HG03378 (cell line): ENCODE measurements around the gene TLR9.

Experiments
- ATAC-seq: cut with Tn5 transposase; IDR thresholded peaks from one replicate; pipeline ENCODE4 v1.9.1; 2021; ENCODE audit warnings: mild to moderate bottlenecking, moderate library complexity; ENCODE audit not compliant: unreplicated experiment

The TLR9 gene

DNA sequence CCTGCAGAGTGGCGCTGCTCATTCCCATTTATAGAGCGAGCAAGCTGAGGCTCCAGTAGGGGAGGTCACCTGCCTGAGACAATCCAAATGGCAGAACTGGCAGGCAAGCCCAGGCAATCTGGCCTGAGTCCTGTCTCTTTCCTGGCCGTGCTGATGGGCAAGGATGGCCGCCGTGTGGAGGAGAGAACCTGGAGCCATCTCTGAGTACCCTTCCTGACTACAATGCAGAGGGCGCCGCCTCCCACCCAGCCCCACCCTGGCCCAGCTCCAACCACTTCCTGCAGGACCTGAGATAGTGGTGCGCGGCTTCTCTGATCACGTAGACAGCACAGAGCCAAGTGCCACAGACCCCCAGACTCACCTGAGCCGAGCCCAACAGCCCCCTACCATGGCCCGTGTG lies 7.0 kb downstream of the TLR9 start:
- no peak for ATAC-seq

DNA sequence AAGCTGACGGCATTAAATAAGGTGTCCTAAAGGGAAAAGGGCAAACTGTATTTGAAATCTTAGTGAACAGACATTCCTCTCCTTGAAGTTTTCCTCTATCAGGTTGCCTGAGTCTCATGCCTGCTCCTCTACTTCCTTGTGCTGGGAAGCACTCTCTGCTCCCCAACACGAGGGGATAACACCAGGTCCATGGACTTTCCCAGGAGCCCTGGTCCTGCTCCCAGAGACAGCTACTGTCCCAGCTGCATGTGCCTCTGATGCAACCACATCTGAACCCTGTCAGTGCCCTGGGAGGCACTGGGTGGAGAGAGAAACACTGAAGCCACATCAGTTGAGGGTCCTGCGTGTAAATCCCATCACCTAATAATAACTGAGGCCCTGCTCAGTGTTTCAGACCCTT lies 7.4 kb downstream of the TLR9 start:
- no peak for ATAC-seq

DNA sequence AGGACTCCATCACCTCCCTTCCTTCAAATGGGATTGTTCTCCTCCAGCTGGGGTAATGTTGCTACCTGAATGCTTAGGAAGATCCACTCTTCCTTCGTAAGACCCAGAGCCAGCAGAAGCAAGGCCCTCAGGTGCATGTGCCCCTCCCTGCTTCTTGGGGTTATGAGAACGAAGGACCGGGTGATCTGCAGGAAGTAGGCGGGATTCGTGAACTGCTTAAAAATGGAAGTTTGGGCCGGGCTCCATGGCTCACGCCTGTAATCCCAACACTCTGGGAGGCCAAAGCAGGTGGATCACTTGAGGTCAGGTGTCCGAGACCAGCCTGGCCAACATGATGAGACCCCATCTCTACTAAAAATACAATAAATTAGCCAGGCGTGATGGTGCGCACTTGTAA lies 8.0 kb downstream of the TLR9 start:
- ATAC-seq, result no peak

GRCh38 chr3:52216585-52217408 lies 8.6 kb downstream of the TLR9 start:
- no peak for ATAC-seq

DNA sequence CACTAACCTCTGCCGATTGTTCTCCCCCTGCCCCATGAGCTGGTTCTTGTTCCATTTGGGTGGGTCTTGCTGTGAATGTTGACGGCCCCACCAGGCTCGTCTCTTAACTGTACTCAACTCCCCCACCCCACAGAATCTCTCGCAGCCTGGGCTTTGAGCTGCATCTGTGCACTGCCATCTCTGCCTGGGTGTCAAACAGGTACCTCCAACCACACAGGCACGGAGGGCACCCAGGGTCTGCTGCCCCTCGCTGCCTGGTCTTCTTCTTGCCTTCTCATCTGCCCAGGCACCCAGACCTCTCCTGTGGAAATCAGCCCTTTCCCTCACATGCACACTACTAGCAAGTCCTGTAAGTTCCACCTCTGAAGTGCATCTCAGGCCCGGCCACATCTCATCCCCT lies 10.1 kb downstream of the TLR9 start:
- ATAC-seq, result no peak

DNA sequence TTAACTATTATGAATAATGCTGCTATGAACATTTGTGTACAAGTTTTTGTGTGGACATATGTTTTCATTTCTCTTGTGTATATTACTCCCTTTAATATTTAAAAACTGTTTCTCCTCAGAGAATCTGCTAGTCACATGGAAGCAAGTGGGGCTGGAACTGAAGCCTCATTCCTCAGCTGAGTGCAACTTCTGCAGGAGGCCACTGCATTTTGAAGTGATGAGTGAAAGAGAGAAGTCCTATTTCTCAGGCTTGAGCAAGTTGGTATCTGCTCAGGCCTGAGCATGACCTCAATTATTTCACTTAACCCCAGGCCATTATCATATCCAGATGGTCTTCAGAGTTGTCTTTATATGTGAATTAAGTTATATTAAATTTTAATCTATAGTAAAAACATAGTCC lies 11.5 kb downstream of the TLR9 start:
- ATAC-seq, result no peak

DNA sequence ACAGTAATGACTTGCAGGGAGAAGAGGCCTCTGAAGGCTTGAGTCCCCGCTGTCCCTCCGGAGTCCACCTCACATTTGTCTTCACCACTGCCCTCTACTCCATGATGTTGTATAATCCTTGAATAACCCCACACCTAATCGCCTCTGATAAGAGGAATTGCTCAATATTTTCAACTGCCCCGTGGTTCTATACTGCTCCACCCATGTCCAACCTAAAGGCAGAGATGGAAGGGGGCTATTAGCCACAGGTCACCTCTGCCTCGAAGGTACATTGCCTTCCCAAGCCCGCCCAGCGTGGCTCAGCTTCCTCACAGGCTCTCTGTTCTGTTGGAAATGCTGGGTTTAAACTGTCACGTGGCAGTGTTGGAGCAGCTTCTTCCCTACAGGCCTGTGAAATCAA lies 12.4 kb downstream of the TLR9 start:
- ATAC-seq, result no peak

- no peak for ATAC-seq
These were observed 14.1 kb downstream of the TLR9 start for GRCh38 chr3:52211268-52211891.

GRCh38 chr3:52210550-52211046 lies 14.8 kb downstream of the TLR9 start:
- ATAC-seq, result no peak

DNA sequence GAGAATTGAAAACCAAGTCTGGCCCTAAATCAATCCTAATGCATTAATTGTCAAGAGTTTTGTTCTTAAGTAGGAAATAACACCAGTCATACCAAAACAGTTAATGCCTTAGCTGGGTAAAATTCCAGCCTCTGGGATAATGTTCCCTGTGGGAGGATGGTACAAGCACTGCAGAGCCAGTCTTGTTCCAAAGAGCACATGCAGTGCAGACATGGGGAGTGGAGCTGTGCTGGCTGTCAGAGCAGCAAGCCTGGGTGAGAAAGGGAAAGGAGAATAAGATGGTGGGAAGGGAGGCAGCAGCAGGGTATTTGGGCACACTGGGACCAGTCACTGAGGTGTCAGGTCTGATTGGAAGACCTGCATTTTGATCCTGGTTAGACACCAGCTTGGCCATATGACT lies 15.4 kb downstream of the TLR9 start:
- no peak for ATAC-seq

- no peak for ATAC-seq
These were observed 16.9 kb downstream of the TLR9 start for GRCh38 chr3:52208556-52208955.

GRCh38 chr3:52205727-52206372 lies 19.6 kb downstream of the TLR9 start:
- no peak for ATAC-seq

DNA sequence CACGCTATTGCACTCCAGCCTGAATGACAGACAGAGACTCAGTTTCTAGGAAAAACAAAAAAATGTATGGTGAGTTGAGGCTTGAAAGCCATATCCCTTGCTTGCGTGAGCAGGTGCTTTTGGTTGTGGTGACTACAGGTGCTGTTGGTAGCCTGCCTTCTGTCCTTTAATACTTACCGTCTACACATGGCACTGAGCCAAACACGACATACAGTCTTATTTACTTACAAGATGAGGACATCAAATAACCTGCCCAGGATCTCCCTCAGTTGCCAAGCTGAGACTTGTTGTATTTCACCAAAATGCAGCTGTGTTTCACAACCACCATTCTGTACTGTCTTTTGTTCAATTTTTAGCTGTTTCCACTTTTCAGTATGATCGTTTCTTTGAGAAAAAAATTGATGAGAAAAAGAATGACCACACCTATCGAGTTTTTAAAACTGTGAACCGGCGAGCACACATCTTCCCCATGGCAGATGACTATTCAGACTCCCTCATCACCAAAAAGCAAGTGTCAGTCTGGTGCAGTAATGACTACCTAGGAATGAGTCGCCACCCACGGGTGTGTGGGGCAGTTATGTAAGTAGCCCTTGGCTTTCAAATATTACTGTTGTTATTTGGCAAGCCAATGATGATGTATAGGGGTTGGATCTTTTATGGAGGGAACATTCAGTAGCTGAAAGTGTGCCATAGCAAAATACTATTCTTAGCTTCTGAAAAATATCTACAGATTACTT lies 20.9 kb downstream of the TLR9 start:
- no peak for ATAC-seq

DNA sequence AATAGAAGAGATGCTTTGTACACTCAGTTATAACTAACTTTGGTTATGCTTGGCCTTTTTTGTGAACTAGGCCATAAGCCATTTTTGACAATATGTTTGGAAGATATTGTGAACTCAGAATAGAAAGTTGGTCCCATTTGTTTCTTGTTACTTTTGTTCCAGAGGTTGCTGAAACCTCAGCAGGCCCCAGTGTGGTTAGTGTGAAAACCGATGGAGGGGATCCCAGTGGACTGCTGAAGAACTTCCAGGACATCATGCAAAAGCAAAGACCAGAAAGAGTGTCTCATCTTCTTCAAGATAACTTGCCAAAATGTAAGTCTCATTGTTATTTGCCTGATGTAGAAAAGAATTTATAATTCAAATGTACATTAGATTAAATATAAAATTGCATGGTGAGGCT lies 21.7 kb downstream of the TLR9 start:
- no peak for ATAC-seq

- ATAC-seq, result no peak
These were observed 22.9 kb downstream of the TLR9 start for GRCh38 chr3:52202384-52203077.

DNA sequence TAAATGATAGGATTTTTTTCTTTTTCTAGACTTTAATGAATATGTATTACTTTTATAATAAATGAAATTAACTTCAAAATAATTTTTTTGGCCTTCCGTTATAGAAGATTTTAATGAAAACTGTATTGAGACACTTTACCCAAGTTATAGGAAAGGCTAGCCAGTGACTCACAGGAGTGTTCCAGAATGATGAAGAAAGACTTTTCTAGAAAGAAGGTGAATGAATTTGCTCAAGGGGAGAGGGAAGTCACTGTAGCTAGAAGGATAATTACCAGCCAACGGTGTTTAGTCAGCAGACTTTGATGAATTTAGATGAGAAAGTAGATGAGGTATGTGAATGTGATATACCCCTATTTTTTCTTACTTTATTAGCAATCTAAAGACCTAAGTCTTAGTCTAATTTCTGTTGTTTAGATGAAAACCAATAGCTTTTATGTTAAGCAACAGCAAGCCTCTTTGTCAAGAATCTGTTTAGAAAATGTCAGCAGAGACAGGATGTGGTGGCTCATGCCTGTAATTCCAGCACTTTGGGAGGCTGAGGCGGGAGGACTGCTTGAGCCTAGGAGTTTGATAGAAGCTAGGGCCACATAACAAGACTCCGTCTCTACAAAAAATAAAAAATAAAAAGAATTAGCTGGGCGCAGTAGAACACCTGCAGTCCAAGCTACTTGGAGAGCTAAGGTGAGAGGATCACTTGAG lies 24.3 kb downstream of the TLR9 start:
- no peak for ATAC-seq

DNA sequence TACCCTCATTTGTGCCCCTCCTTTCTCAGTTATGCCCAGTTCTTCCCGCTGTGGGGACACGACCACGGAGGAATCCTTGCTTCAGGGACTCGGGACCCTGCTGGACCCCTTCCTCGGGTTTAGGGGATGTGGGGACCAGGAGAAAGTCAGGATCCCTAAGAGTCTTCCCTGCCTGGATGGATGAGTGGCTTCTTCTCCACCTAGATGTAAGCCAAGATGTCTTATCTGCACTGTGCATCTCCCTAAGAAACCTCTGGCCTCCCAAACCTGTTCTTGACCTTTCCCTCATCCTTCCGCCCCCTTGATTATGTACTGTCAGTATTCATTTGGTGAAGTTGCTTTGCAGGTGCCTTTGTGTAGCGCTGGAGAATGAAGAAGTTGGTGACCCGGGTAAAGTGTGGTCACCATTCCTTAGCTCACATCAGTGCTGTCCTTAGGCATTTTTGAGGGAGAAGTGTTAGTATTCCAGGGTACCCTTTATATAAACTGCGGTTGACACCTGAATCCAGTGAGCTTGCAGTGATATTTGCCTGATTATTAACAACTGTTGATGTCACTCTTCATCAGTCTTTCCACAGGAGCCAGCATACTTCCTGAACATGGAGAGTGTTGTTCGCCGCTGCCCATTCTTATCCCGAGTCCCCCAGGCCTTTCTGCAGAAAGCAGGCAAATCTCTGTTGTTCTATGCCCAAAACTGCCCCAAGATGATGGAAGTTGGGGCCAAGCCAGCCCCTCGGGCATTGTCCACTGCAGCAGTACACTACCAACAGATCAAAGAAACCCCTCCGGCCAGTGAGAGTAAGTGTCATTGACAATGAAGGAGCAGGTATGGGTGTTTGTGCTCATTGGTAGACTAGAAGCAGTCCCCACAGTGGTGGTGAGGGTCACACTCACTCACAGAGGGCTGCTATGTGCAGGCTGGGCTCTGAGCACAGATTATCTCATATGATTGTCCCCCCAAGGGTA lies 26.5 kb downstream of the TLR9 start:
- ATAC-seq, result no peak

GRCh38 chr3:52197842-52198625 lies 27.4 kb downstream of the TLR9 start, which contains the start of gene ALAS1:
TSS of gene ALAS1 (plus strand) at chr3:52198160. CDS start at chr3:52199242, 1,082 bp downstream.
- peak; percentile 82 for ATAC-seq
